Measurements from ENCODE around the gene TMEM167A.

The TMEM167A gene

DNA sequence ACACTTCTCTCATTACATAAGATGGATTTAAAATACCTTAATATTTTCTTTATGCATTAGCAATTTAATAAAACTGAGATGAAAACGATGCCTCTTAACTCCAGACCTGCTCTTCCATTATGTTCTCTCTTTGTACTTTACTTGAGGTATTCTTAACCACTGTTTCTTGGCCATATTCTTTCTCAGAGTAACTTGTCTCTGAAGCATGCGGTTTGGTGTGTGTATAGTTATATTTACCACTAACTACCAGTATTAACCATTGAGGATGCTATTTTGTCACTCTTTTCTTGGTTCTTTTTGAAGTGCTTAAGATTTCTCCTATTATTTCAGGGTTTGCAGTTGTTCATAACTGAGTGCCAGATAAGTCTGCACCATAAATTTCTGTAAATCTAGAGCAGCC lies 17.9 kb downstream of the TMEM167A start:
- no peak for TF ChIP-seq FOXM1 (IDR thresholded peaks at IDR 0.05; ENCODE audit: borderline replicate concordance, low read depth)
- TF ChIP-seq TEAD4 (IDR thresholded peaks at IDR 0.05): no peak
- no peak for TF ChIP-seq TAF1 (IDR thresholded peaks at IDR 0.05; ENCODE audit: low read depth)
- TF ChIP-seq, protein P1, sequence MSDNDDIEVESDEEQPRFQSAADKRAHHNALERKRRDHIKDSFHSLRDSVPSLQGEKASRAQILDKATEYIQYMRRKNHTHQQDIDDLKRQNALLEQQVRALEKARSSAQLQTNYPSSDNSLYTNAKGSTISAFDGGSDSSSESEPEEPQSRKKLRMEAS (IDR thresholded peaks at IDR 0.05): no peak
- no peak for TF ChIP-seq ZBTB7A (IDR thresholded peaks at IDR 0.05; ENCODE audit: low read depth)
- no peak for TF ChIP-seq RAD21 (IDR thresholded peaks at IDR 0.05; ENCODE audit: low read depth)
- TF ChIP-seq, protein P2, sequence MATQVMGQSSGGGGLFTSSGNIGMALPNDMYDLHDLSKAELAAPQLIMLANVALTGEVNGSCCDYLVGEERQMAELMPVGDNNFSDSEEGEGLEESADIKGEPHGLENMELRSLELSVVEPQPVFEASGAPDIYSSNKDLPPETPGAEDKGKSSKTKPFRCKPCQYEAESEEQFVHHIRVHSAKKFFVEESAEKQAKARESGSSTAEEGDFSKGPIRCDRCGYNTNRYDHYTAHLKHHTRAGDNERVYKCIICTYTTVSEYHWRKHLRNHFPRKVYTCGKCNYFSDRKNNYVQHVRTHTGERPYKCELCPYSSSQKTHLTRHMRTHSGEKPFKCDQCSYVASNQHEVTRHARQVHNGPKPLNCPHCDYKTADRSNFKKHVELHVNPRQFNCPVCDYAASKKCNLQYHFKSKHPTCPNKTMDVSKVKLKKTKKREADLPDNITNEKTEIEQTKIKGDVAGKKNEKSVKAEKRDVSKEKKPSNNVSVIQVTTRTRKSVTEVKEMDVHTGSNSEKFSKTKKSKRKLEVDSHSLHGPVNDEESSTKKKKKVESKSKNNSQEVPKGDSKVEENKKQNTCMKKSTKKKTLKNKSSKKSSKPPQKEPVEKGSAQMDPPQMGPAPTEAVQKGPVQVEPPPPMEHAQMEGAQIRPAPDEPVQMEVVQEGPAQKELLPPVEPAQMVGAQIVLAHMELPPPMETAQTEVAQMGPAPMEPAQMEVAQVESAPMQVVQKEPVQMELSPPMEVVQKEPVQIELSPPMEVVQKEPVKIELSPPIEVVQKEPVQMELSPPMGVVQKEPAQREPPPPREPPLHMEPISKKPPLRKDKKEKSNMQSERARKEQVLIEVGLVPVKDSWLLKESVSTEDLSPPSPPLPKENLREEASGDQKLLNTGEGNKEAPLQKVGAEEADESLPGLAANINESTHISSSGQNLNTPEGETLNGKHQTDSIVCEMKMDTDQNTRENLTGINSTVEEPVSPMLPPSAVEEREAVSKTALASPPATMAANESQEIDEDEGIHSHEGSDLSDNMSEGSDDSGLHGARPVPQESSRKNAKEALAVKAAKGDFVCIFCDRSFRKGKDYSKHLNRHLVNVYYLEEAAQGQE (IDR thresholded peaks at IDR 0.05; ENCODE audit: low read depth): no peak
- no peak for TF ChIP-seq YY1 (IDR thresholded peaks at IDR 0.05; ENCODE audit: low read depth)
- TF ChIP-seq CREB1 (IDR thresholded peaks at IDR 0.05; ENCODE audit: low read depth): no peak
- TF ChIP-seq CEBPB (IDR thresholded peaks at IDR 0.05): no peak
- no peak for TF ChIP-seq NFIC (IDR thresholded peaks at IDR 0.05)
- no peak for TF ChIP-seq EP300 (IDR thresholded peaks at IDR 0.05; ENCODE audit: borderline replicate concordance)
- TF ChIP-seq EGR1 (IDR thresholded peaks at IDR 0.05): no peak
- TF ChIP-seq TCF12 (IDR thresholded peaks at IDR 0.05; ENCODE audit: low read depth): no peak
- TF ChIP-seq, protein P3, sequence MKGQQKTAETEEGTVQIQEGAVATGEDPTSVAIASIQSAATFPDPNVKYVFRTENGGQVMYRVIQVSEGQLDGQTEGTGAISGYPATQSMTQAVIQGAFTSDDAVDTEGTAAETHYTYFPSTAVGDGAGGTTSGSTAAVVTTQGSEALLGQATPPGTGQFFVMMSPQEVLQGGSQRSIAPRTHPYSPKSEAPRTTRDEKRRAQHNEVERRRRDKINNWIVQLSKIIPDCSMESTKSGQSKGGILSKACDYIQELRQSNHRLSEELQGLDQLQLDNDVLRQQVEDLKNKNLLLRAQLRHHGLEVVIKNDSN (IDR thresholded peaks at IDR 0.05): no peak

DNA sequence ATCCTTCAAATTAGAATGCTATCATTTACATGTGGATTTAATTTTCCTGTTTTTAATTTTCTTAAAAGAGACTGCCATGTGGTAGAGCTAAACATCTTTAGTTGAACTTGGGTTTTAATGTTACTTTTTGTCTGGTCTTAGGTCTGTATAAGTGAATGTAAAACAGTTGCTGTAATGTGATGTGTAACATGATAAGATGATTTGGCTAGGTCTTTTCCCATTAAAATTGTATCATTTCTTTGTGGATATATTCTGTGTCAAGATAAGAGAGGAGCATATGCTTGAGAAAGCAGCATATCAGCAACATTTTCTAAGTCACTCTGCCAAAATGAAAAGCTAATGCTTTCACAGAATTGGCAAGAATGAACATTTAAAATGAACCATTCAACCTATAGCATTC lies 18.5 kb downstream of the TMEM167A start:
- TF ChIP-seq EGR1 (IDR thresholded peaks at IDR 0.05) (no peak), RAD21 (IDR thresholded peaks at IDR 0.05; ENCODE audit: low read depth) (no peak), CEBPB (IDR thresholded peaks at IDR 0.05) (no peak)

DNA sequence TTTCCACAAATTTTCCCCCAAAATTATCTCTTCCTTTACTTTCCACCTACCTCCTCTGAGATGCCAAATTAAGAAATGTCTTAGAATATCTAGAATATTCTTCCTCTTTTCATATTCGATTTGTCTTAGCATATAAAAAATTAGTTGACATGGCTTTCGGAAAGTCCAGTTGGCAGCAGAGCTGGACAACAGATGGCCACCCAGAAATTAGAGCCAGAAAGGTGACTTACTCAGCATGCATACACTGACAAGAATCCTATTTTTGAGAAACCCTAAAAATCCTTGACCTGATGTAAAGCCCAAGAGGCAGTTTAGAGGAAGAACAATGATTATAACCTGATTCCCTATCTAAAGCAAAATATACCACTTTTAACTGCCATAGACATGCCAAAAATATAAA lies 22.0 kb downstream of the TMEM167A start:
- TF ChIP-seq, protein P2 (IDR thresholded peaks at IDR 0.05; ENCODE audit: low read depth): no peak
- TF ChIP-seq RAD21 (IDR thresholded peaks at IDR 0.05; ENCODE audit: low read depth) (no peak), NFIC (IDR thresholded peaks at IDR 0.05) (no peak), CREB1 (IDR thresholded peaks at IDR 0.05; ENCODE audit: low read depth) (no peak), TAF1 (IDR thresholded peaks at IDR 0.05; ENCODE audit: low read depth) (no peak), YY1 (IDR thresholded peaks at IDR 0.05; ENCODE audit: low read depth) (no peak)

DNA sequence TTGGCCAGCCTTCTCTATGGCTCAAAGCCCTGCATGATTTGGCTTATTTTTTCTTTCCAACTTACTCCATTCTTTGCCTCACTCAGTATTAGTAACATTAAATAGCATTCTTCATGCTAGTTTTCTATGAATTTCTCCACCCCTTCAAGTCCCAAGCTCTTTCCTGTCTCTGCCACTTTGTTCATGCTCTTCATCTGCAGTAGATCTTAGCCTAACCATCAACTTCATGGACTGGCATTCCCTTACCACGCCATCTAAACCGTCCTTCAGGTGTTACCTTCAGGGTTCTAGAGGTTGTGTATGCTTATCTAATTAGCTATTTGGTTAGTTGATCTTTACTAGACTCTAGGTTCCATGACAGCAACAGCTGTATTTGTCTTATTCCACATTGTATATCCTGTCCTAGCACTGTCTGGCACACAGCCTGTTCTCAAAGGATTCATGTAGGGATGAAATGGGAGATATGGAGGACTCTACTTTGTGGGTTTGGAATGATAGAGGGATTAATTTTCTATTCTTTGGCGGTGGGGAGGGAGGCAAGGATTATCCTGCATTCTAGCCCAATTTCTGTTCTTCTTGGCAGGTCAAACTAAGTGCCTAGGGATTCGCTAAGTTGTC lies 26.4 kb downstream of the TMEM167A start:
- TF ChIP-seq TEAD4 (IDR thresholded peaks at IDR 0.05) (no peak), CREB1 (IDR thresholded peaks at IDR 0.05; ENCODE audit: low read depth) (no peak), EGR1 (IDR thresholded peaks at IDR 0.05) (no peak), NFIC (IDR thresholded peaks at IDR 0.05) (no peak), ZBTB7A (IDR thresholded peaks at IDR 0.05; ENCODE audit: low read depth) (no peak), TAF1 (IDR thresholded peaks at IDR 0.05; ENCODE audit: low read depth) (no peak), FOXM1 (IDR thresholded peaks at IDR 0.05; ENCODE audit: borderline replicate concordance, low read depth) (no peak), YY1 (IDR thresholded peaks at IDR 0.05; ENCODE audit: low read depth) (no peak), RAD21 (IDR thresholded peaks at IDR 0.05; ENCODE audit: low read depth) (no peak), CEBPB (IDR thresholded peaks at IDR 0.05) (no peak), EP300 (IDR thresholded peaks at IDR 0.05; ENCODE audit: borderline replicate concordance) (no peak), TCF12 (IDR thresholded peaks at IDR 0.05; ENCODE audit: low read depth) (no peak)
- TF ChIP-seq, protein P2 (IDR thresholded peaks at IDR 0.05; ENCODE audit: low read depth): no peak
- TF ChIP-seq, protein P3 (IDR thresholded peaks at IDR 0.05): no peak
- TF ChIP-seq, protein P1 (IDR thresholded peaks at IDR 0.05): no peak

All from Ishikawa (cell line).